A673 (cell line): Measurements from ENCODE around the gene RAP1GAP2. TPM values are rescaled to one million over a fixed set of nuclear protein-coding genes. Genes with fewer than 3 reads are reported as not detected.

Experiments used
- BruUV-seq: library from RNA; stranded (reverse); fragments of 400-500 nt; replicated peaks from 2 replicates; lab custom pipeline; 2021; lab: Mats Ljungman, UMichigan
- CTCF ChIA-PET: fragments of 300-600 bp; sonication (Branson Sonifier 250); formaldehyde crosslinking; loops from one replicate; lab custom pipeline; 2022; ENCODE audit warnings: antibody characterized with exemption; lab: Charles Lee
- POLR2A ChIA-PET: fragments of 300-600 bp; sonication (Branson Sonifier 250); formaldehyde crosslinking; loops from one replicate; lab custom pipeline; 2022; ENCODE audit warnings: antibody characterized with exemption; ENCODE audit not compliant: low non-redundant PET; lab: Charles Lee
- DNase-seq: peaks from one replicate; pipeline ENCODE4 v3.0.0-alpha.2; 2015; ENCODE audit warnings: low spot score
- H3K27ac ChIP-seq: fragments of 200-600 bp; sonication (generic); 2 replicates; pipeline ENCODE4 v1.5.1; 2016; ENCODE audit warnings: mixed run types, low read depth, mild to moderate bottlenecking, mixed read lengths, antibody characterized with exemption, low read length; ENCODE audit not compliant: poor library complexity, severe bottlenecking
- H3K27me3 ChIP-seq: fragments of 200-600 bp; sonication (generic); replicated peaks from 2 replicates; pipeline ENCODE4 v1.6.1; 2017; ENCODE audit warnings: mixed run types, low read depth, mild to moderate bottlenecking, mixed read lengths, antibody characterized with exemption, low read length; ENCODE audit not compliant: insufficient read depth, poor library complexity
- H3K36me3 ChIP-seq: fragments of 200-600 bp; sonication (generic); 2 replicates; pipeline ENCODE4 v1.6.1; 2016; ENCODE audit warnings: mixed run types, mild to moderate bottlenecking, mixed read lengths, antibody characterized with exemption, low read length; ENCODE audit not compliant: insufficient read depth, poor library complexity, severe bottlenecking
- H3K4me1 ChIP-seq: fragments of 200-600 bp; sonication (generic); 2 replicates; pipeline ENCODE4 v1.6.1; 2017; ENCODE audit warnings: mixed run types, mild to moderate bottlenecking, mixed read lengths, antibody characterized with exemption, low read length; ENCODE audit not compliant: insufficient read depth, poor library complexity, severe bottlenecking
- H3K4me3 ChIP-seq: fragments of 200-600 bp; sonication (generic); 2 replicates; pipeline ENCODE4 v1.5.1; 2016; ENCODE audit warnings: low read depth, mixed run types, mild to moderate bottlenecking, mixed read lengths, low read length; ENCODE audit not compliant: poor library complexity, severe bottlenecking
- H3K9me3 ChIP-seq: fragments of 200-600 bp; sonication (generic); 2 replicates; pipeline ENCODE4 v1.6.1; 2016; ENCODE audit warnings: mixed run types, low read depth, mild to moderate bottlenecking, mixed read lengths, antibody characterized with exemption, low read length; ENCODE audit not compliant: poor library complexity, severe bottlenecking
- CTCF ChIP-seq: fragments of 300-800, 200-600 bp; sonication (generic); conservative IDR thresholded peaks from 2 replicates; pipeline ENCODE4 v1.5.1; 2017; ENCODE audit warnings: low read depth, mild to moderate bottlenecking, antibody characterized with exemption, low read length, moderate library complexity, mixed read lengths
- EZH2 ChIP-seq: fragments of 200-600 bp; sonication (generic); IDR thresholded peaks from 2 replicates; pipeline ENCODE4 v1.6.1; 2017; ENCODE audit warnings: borderline replicate concordance, low read depth, mild to moderate bottlenecking, mixed read lengths, antibody characterized with exemption, low read length; ENCODE audit not compliant: poor library complexity, severe bottlenecking
- intact Hi-C: fragments of 100-400 bp; cut with micrococcal nuclease; formaldehyde crosslinking; loops from one replicate; pipeline ENCODE4 v1.10.0; 2022; ENCODE audit not compliant: unreplicated experiment
- total RNA-seq: library from RNA; stranded (reverse); gene quantifications from 2 replicates; pipeline ENCODE4 v1.2.3, GENCODE V29; 2021

Gene RAP1GAP2
- total RNA-seq, 1 experiment from 2014 or later, result 0.06 TPM

GRCh38 chr17:2994441-2994840, 198.2 kb downstream of the RAP1GAP2 start:
- no peak for DNase-seq
- BruUV-seq, result no TSS peak
- H3K4me1 ChIP-seq, result no peaks in the 10 kb centered on the region
- no peaks in the 10 kb centered on the region for H3K27me3 ChIP-seq
- H3K9me3 ChIP-seq, result no peaks in the 10 kb centered on the region
- no peak overlapping the region for H3K27ac ChIP-seq
- ChIA-PET POLR2A (no interaction called here), CTCF (no interaction called here)
- TF ChIP-seq CTCF, result no peak
- no peak for TF ChIP-seq EZH2
- no peak overlapping the region for H3K4me3 ChIP-seq
- intact Hi-C loops, result no loop called here
- H3K36me3 ChIP-seq, result no peaks in the 10 kb centered on the region

- TF ChIP-seq EZH2 (no peak), CTCF (no peak)
- no peaks in the 10 kb centered on the region for H3K4me1 ChIP-seq
- ChIA-PET CTCF (no interaction called here), POLR2A (no interaction called here)
- no peaks in the 10 kb centered on the region for H3K36me3 ChIP-seq
- no peak overlapping the region for H3K27ac ChIP-seq
- no peaks in the 10 kb centered on the region for H3K9me3 ChIP-seq
- DNase-seq, result no peak
- intact Hi-C loops, result no loop called here
- H3K27me3 ChIP-seq, result no peaks in the 10 kb centered on the region
- no TSS peak for BruUV-seq
- H3K4me3 ChIP-seq, result no peak overlapping the region
Observed at GRCh38 chr17:2995377-2995776, 199.1 kb downstream of the RAP1GAP2 start.

- intact Hi-C loops, result no loop called here
Observed at GRCh38 chr17:2995886-2996809, 199.9 kb downstream of the RAP1GAP2 start.

More at GRCh38 chr17:2995886-2996809, 199.9 kb downstream of the RAP1GAP2 start:
- ChIA-PET CTCF (no interaction called here), POLR2A (no interaction called here)
- DNase-seq, result no peak
- Histone ChIP-seq H3K4me1 (no peaks in the 10 kb centered on the region), H3K4me3 (no peak overlapping the region), H3K27ac (no peak overlapping the region), H3K9me3 (no peaks in the 10 kb centered on the region), H3K36me3 (no peaks in the 10 kb centered on the region), H3K27me3 (no peaks in the 10 kb centered on the region)
- TF ChIP-seq CTCF, result no peak
- no peak for TF ChIP-seq EZH2
- no TSS peak for BruUV-seq
